GM20431 (cell line): ENCODE data around the gene ZMIZ1.

Source experiments
- in situ Hi-C: fragments of 300-500 bp; cut with MseI, MboI; formaldehyde crosslinking; loops from one replicate; pipeline ENCODE4 v1.15.0; 2020; ENCODE audit warnings: low sequenced_read_pairs; ENCODE audit not compliant: unreplicated experiment

ZMIZ1 gene

DNA sequence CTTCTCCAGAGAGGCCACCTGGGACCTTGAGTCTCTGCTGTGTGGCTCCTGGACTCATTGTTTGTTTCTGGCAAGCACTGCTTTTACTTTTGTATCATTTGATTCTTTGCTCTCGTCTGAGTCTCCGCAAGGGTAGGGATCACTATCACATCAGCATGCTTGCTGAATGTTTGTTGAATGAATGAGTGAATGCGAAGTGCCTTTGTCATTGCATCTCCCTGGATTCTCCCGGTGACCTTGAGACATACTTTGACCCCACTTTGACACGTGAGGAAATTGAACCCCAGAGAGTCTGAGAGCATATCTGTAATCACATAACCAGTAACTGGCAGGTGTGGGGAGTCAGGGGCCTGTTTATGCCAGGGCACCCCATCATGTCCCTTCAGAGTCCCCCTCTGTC, 92.8 kb downstream of the ZMIZ1 start:
- in situ Hi-C loops = no loop called here

DNA sequence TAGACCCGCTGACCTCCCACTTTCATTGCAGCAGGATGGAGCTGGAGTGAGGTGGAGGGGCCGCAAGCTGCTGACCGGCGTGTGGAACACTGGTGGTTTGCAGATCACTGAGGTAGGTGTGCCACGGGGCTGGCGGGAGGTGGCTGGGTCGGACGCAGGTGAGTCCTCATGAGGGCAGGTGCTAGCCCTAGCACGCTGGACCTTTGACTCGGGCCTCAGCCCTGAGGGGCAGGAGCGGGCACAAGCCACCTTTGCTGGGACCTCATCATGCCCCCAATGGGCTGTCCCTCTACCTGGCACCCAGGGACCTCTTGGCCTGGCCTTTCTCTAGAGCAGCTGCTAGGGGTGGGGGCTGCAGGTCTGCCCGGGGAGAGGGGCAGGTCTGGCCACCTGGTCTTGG, 93.3 kb downstream of the ZMIZ1 start:
- in situ Hi-C loops = no loop called here

GRCh38 chr10:79162861-79163665, 94.3 kb downstream of the ZMIZ1 start:
- in situ Hi-C loops = no loop called here

- in situ Hi-C loops = no loop called here
These were observed 94.9 kb downstream of the ZMIZ1 start for GRCh38 chr10:79163666-79163975.

- in situ Hi-C loops = no loop called here
These were observed 95.3 kb downstream of the ZMIZ1 start for GRCh38 chr10:79164075-79164474.

GRCh38 chr10:79165070-79165778, 96.5 kb downstream of the ZMIZ1 start:
- in situ Hi-C loops = no loop called here

GRCh38 chr10:79166312-79166721, 97.6 kb downstream of the ZMIZ1 start:
- in situ Hi-C loops = no loop called here

- in situ Hi-C loops = no loop called here
These were observed 98.0 kb downstream of the ZMIZ1 start for GRCh38 chr10:79166741-79167140.

DNA sequence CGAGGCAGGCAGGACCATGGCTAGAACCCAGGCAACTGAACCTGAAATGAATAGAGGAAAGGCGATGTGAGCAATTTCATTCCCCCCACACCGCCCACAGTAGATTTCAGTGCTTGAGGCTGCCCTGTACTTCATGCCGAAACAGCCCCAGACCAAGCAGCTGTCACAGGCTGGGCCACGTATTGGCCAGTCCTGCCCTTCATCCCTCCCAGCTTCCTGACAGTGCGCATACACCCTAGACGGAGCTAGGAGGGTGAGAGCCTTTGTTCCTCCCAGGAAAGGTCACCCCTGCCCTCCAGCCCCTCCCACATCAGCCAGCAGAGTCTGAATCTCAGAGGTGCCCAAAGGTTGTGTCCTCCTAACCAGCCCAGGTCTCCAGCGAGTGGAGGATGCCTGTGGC, 98.8 kb downstream of the ZMIZ1 start:
- in situ Hi-C loops = no loop called here

GRCh38 chr10:79168210-79168609, 99.4 kb downstream of the ZMIZ1 start:
- in situ Hi-C loops = no loop called here

GRCh38 chr10:79170226-79170752, 101.5 kb downstream of the ZMIZ1 start:
- in situ Hi-C loops = no loop called here

DNA sequence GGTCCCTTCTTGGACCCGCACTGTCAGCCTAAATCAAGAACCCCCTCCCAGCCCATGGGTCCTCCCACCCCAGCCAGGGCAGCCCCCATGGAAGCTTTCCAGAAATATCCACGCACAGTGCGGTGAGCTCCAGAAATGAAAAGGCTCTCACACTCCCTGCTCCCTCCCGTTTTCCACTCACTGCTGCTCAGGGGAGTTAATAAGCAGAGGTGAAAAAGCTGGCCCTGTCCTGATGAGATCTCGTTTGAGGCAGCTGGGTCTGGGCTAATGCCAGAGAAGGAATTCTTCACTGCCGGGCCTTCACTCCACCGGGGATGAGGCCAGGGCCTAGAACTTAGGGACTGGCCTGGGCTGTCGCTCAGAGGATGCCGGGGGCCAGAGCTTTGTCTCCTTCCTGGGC, 102.2 kb downstream of the ZMIZ1 start:
- in situ Hi-C loops = no loop called here

DNA sequence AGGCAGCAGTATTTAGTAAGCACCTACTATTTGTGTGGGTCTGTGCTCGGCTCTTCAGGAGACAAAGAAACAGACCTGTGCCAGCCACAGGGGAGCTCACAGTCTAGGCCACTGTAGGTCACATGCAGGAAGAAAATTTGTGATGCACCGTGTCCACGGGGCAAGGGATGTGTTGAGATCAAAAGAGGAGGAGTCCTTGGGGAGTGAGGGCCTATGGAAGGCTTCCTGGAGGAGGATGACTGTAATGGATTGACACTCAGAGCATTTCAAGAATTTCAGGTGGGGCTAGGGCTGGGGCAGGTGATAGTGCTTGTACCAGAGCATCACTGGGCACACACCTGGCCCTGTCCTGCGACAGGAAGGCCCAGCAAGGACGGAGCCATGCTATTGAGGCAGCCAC, 102.7 kb downstream of the ZMIZ1 start:
- in situ Hi-C loops = no loop called here

- in situ Hi-C loops = no loop called here
These were observed 104.1 kb downstream of the ZMIZ1 start for GRCh38 chr10:79172881-79173280.

GRCh38 chr10:79173582-79174262, 105.0 kb downstream of the ZMIZ1 start:
- in situ Hi-C loops = no loop called here

- in situ Hi-C loops = no loop called here
These were observed 107.3 kb downstream of the ZMIZ1 start for GRCh38 chr10:79176052-79176501.

GRCh38 chr10:79176949-79177602, 108.3 kb downstream of the ZMIZ1 start:
- in situ Hi-C loops = no loop called here

- in situ Hi-C loops = no loop called here
These were observed 109.4 kb downstream of the ZMIZ1 start for GRCh38 chr10:79178070-79178576.

DNA sequence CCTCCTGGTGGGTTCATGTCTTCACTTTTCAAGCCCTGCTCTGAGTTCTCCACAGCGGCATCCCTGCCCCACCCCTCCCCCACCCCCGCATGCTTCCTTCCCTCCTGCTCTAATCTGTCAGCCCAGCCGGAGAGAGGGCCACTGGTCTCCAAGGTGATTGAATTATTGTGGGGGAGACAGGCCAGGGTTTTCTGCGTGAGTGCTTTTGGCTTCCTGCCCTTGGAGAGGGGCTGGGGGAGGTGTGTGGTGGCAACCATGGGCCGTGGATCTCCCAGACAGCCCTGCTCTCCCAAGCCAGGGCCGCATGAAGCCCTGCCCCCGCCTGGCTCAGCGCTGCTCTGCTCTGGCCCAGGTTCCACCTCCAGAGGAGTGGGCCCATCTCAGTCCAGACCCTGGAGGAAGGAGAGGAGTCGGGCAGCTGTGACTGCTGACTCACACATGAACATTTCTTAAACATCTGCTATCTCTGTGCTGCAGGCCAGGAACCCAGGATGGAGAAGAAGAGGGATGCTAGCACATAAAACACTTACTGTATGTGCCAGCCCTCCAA, 109.9 kb downstream of the ZMIZ1 start:
- in situ Hi-C loops = no loop called here
